Activated CD8-positive, alpha-beta memory T cell treated with anti-CD3 and anti-CD28 coated beads for 1 hour (primary cell): ENCODE results near the gene NRARP.

Experiments
- DNase-seq, 2 donors: peaks; one replicate each; pipeline ENCODE4 v3.0.0-alpha.2; 2020; ENCODE audit warnings: low read depth in 1 of 2; ENCODE audit errors: extremely low read depth in 1 of 2

NRARP gene

GRCh38 chr9:137323531-137324331 is 21.7 kb upstream of the NRARP start:
- DNase-seq = no peak

DNA sequence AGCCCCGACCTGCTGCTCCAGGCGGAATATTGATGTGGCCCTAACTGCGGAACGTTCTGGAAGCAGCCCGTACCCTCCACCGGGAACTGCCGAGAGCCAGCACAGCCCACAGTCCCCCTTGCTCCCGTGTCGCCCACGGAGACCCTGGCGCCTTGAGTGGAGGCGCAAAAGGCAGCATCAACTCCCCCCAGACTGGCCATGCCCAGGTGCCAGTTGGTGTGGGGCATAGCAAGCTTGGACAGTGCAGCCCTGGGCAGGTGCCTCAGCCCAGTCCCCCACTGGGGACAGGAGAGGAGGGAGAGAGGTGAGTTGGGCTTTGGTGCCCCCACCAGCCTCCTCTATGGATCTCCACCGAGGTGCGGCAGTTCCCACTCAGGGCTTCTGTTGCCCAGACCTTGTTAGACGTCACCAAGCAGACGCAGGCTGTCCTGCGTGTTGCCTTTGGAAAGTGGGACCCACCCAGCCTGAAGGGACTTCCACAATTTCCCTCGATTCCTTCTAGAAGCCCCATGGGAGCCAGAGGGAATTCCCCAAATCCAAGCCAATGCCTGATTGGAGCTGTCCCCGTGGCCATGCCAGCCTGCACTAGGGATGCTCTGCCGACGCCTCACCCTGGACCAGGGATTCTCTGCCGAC is 19.8 kb upstream of the NRARP start:
- no peak for DNase-seq

GRCh38 chr9:137320555-137321384 is 18.7 kb upstream of the NRARP start:
- DNase-seq = no peak

GRCh38 chr9:137319739-137320551 is 17.9 kb upstream of the NRARP start:
- DNase-seq = no peak

GRCh38 chr9:137319011-137319738 is 17.1 kb upstream of the NRARP start:
- DNase-seq = no peak

DNA sequence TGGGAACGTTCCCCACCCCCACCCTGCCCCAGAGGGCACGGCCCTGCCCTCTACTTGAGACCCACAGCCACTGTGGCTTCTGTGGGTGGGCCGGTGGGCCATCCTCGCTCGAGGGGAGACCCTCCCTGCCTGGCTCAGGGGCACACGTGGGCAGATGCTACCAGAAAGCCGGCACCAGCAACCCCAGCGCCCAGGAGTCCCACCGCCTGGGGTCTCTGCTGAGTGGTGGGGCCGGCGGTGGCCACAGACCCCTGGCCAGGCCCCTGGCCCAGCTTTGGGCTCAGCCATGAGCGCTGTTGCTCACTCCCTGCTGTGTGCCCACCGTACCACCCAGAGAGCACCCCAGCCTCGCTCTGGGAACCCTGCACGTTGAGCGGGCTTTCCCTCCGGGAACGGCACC is 16.5 kb upstream of the NRARP start:
- no peak for DNase-seq

GRCh38 chr9:137317718-137318511 is 15.8 kb upstream of the NRARP start:
- no peak for DNase-seq

DNA sequence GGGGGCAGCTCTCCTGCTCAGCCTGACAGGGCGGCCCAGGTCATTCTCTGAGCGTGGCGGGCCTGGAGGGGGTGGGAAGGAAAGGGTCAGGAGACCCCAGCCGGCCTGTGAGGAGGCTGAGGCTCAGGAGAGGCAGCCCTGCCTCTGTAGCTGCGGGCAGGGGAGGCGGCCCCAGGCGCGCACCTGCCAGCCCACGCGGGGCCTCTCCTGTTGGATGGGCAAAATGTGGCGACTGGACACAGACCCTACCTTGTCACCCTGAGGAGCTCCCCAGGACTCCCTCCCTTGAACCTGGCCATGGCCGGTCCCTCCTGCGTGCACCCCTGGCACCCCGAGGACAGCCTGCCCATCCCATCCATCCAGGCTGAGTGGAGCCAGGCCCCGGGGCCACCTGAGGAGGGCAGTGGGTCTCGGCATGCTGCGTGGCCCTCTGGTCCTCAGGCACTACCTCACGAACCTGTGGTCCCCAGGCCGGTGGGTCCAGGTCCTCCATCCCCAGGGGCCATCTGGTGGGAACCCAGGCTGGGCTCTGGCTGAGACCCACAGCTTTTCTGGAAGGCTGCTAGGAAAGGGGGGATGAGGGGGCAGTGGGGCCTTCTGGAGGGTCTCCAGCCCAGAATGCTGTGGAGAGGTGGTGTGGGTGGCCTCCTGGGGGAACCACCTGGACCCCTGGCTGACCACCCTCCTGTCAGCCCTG is 15.1 kb upstream of the NRARP start:
- no peak for DNase-seq

DNA sequence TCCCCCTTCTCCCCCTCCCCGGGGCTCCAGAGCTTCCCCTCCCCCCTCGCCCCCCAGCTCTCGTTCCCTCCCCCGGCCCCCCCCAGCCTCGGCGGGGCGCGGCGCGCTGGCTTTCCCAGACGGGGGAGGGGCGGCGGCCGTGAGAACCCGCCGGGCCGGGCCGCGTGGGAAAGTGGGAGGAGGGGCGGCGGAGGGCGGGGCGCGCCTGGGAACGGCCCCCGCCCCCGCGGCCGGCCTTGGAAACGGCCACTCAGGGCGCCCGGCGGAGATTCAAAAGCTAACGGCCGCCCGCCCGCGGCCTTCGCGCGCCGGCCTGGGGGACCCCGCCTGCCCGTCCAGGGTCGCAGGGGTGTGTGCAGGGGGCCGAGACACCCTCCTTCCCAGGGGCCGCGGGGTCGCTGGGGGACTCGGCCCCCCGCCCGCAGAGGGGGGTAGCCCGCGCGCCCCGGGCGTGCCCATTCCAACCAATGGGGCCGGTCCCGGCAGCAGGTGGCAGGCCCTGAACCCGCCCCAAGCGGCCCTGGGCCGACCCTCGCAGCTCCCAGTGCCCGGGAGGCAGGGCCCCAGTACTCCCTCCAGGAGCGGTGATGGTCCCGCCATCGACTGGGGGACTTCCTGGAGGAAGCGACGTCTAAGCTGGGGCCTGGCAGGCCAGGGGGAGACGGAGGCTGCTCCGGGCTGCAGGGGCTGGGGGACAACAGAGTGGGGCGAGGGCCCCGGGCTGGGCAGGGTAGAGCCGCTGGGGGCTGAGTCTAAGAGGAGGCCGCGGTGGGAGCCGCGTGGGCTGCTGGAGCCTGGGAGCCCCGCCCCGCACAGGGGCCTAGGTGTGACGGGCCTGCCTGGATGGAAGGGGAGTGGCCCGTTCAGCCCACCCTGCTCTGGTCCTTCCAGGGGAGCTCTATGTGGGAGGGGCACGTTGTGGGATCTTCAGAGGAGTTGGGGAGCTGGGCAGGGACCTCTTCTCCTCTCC is 14.2 kb upstream of the NRARP start:
- no peak for DNase-seq

GRCh38 chr9:137315581-137316011 is 13.5 kb upstream of the NRARP start:
- DNase-seq = no peak

DNA sequence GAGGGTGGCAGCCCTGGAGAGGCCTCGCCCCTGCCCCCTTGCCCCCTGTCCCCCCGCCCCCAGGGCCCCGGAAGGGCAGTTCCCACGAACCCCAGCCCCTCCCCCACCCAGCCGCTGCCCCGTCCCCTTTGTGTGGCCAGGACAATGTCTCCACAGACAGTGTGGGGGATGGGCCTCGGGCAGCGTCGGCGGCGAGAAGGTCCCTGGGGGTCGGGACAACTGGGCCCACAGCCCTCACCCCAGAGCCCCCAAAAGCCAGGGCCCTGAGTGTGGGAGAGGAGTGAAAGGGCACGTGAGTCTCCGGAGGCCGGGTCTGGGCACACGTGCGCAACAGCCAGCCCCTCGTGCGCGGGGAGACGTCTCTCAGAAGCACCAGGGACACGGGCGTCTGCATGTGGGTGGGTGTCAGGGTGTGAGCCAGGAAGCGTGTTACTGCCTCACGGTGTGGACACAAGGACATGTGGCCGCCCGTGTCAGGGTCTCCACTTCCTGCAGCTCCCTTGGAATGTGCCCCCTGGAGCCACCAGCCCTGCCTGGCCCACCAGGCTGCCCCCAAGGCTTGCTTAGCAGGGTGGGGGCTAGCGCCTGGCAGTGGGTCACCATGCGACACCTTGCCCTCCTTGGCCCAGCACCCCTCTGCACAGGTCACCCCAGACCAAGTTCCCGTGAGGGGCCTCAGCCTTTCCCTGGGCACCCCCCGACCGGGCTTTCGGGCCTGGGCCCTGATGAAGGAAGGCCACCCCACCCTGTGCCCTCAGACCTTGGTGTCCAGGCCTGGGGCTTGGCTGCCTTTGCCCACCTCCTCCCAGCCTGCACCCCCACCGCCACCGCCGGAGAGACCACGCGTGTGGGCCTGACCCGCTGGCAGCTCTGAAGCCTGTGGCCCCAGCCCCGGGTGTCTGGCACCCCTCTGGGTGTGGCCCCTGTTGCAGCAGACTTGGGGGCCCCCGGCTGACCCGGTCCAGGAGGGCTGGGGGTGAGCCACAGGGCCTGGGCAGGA is 12.8 kb upstream of the NRARP start:
- no peak for DNase-seq

GRCh38 chr9:137313956-137314560 is 12.0 kb upstream of the NRARP start:
- no peak for DNase-seq

- DNase-seq = no peak
These were observed 11.4 kb upstream of the NRARP start for GRCh38 chr9:137313326-137313936.

DNA sequence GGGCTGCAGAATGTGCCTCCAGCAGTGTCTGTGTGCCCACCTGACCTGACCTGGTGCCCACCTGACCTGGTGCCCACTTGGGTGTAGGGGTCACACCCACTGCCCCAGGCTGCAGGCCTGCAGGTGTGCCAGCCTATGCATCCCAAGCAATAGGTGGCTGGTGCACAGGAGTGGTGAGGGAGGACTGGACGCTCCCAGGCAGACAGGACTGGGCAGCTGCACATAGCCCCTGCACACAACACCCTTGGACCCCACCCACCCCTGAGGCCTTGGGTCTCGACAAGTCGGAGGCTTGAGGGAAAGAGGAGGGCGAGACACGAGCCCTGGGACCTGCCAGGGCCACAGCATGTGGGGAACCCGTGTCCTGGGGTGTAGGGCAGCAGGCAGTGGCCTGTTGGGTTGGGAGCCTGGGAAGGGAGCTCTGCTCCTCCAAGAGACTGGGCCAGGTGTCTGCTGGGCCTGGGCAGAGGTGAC is 10.8 kb upstream of the NRARP start:
- DNase-seq = no peak
